Panc1 (cell line): ENCODE results near the gene NOS1AP. TPM values are rescaled to one million over a fixed set of nuclear protein-coding genes. Genes with fewer than 3 reads are reported as not detected.

ENCODE experiments used
- ATAC-seq: fragments of 200-7000 bp; cut with Tn5 transposase; 2 replicates; pipeline ENCODE4 v1.9.1; 2020; ENCODE audit warnings: mild to moderate bottlenecking, moderate library complexity
- BruUV-seq: library from RNA; stranded (reverse); fragments of 400-500 nt; replicated peaks from 2 replicates; lab custom pipeline; 2021; lab: Mats Ljungman, UMichigan
- CTCF ChIA-PET: fragments of 300-600 bp; sonication (Branson Sonifier 250); formaldehyde crosslinking; loops from one replicate; lab custom pipeline; 2022; ENCODE audit warnings: antibody characterized with exemption; lab: Charles Lee
- POLR2A ChIA-PET: fragments of 300-600 bp; sonication (Branson Sonifier 250); formaldehyde crosslinking; loops from one replicate; lab custom pipeline; 2022; ENCODE audit warnings: antibody characterized with exemption; lab: Charles Lee
- DNase-seq: peaks from one replicate; pipeline ENCODE4 v3.0.0-alpha.2; 2010; ENCODE audit warnings: low read depth, low spot score
- H3K27ac ChIP-seq: 2 replicates; pipeline ENCODE4 v1.5.1; 2011; ENCODE audit warnings: mild to moderate bottlenecking, low read length, inconsistent platforms
- H3K27me3 ChIP-seq: fragments of 200-500 bp; sonication (Bioruptor generic); 2 replicates; pipeline ENCODE4 v1.6.0; 2014; ENCODE audit warnings: low read length, inconsistent platforms; ENCODE audit not compliant: control insufficient read depth, insufficient read depth
- H3K36me3 ChIP-seq: fragments of 200-500 bp; sonication (Bioruptor generic); 2 replicates; pipeline ENCODE4 v1.5.1; 2014; ENCODE audit warnings: inconsistent platforms, mild to moderate bottlenecking, low read length, moderate library complexity; ENCODE audit not compliant: control insufficient read depth, insufficient read depth
- H3K4me1 ChIP-seq: 2 replicates; pipeline ENCODE4 v1.5.1; 2011; ENCODE audit warnings: inconsistent platforms, mild to moderate bottlenecking, low read length, moderate library complexity; ENCODE audit not compliant: control insufficient read depth, insufficient read depth
- H3K4me3 ChIP-seq, 2 experiments: 2 replicates each; pipeline ENCODE4 v1.5.1; 2011 to 2012; ENCODE audit warnings: low read depth in 2 of 2, low read length in 2 of 2, mild to moderate bottlenecking in 2 of 2, inconsistent platforms in 1 of 2, moderate library complexity in 1 of 2
- H3K9me3 ChIP-seq: fragments of 200-500 bp; sonication (Bioruptor generic); 2 replicates; pipeline ENCODE4 v1.5.1; 2014; ENCODE audit warnings: low read depth, mild to moderate bottlenecking, inconsistent platforms, low read length, moderate library complexity; ENCODE audit not compliant: control insufficient read depth, insufficient read depth
- POLR2AphosphoS5 ChIP-seq: IDR thresholded peaks from 2 replicates; pipeline ENCODE4 v1.6.1; 2012; ENCODE audit warnings: mild to moderate bottlenecking, low read depth, low read length, moderate library complexity
- SIN3A ChIP-seq: IDR thresholded peaks from 2 replicates; pipeline ENCODE4 v1.6.1; 2012; ENCODE audit warnings: low read depth, mild to moderate bottlenecking, low read length, moderate library complexity, borderline replicate concordance; ENCODE audit not compliant: insufficient read depth
- TCF7L2 ChIP-seq: IDR thresholded peaks from 2 replicates; pipeline ENCODE4 v1.6.1; 2011; ENCODE audit warnings: mild to moderate bottlenecking, low read depth, low read length, inconsistent platforms
- in situ Hi-C: cut with HindIII; loops from 2 replicates; pipeline ENCODE4 v1.10.0; 2016; ENCODE audit warnings: low sequenced_read_pairs, low pct_unique_long_range_greater_than_20kb
- intact Hi-C: fragments of 100-400 bp; cut with micrococcal nuclease; formaldehyde crosslinking; loops from one replicate; pipeline ENCODE4 v1.10.0; 2022; ENCODE audit not compliant: unreplicated experiment
- total RNA-seq: library from RNA; stranded (reverse); gene quantifications from one replicate; pipeline ENCODE4 v1.2.1, GENCODE V29; 2021; ENCODE audit not compliant: unreplicated experiment
- TF ChIP-seq, protein P1 (sequence below), 2 experiments: IDR thresholded peaks; 2 replicates each; pipeline ENCODE4 v1.6.1; 2011 to 2012; ENCODE audit warnings: low read depth in 2 of 2, control low read depth in 1 of 2, low read length in 1 of 2, mild to moderate bottlenecking in 1 of 2, moderate library complexity in 1 of 2; ENCODE audit not compliant: insufficient read depth in 1 of 2
- TF ChIP-seq, protein P2 (sequence below): fragments of 450-650 bp; IDR thresholded peaks from 2 replicates; pipeline ENCODE4 v1.5.1; 2017; ENCODE audit warnings: mild to moderate bottlenecking

Gene NOS1AP
- total RNA-seq, 1 experiment from 2014 or later, result 27.9 TPM

DNA sequence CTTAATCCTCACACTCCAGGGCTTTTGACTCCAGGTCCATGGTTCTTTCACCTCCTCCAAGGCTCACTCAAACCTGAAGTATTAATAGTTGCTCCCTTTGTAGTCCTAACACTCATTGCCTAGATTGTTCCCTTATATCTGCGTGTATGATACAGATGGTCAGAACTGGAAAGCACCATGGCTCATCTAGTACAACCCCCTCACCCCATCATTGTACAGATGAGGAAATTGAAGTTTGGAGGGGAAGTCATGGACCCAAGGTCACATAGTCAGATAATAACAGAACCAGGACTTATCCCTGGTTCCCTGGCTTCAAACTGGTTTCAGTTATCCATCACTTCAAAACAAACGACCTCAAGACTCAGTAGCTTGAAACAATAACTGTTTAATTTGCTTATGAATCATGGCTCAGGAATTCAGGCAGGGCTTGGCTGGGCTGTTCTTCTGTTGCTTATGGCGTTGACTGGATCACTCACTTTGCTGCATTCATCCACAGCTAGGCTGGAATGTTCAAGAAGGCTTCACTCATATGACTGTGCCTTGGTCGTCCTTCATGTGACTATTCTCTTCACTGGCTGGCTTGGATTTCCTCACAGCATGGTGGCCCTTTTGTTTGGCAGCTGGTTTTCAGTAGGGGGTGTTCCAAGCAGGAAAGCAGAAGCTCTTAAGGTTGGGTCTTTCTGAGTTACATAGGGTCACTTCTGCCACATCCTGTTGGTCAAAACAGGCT, 5.0 kb downstream of the NOS1AP start:
- TF ChIP-seq, protein P1, sequence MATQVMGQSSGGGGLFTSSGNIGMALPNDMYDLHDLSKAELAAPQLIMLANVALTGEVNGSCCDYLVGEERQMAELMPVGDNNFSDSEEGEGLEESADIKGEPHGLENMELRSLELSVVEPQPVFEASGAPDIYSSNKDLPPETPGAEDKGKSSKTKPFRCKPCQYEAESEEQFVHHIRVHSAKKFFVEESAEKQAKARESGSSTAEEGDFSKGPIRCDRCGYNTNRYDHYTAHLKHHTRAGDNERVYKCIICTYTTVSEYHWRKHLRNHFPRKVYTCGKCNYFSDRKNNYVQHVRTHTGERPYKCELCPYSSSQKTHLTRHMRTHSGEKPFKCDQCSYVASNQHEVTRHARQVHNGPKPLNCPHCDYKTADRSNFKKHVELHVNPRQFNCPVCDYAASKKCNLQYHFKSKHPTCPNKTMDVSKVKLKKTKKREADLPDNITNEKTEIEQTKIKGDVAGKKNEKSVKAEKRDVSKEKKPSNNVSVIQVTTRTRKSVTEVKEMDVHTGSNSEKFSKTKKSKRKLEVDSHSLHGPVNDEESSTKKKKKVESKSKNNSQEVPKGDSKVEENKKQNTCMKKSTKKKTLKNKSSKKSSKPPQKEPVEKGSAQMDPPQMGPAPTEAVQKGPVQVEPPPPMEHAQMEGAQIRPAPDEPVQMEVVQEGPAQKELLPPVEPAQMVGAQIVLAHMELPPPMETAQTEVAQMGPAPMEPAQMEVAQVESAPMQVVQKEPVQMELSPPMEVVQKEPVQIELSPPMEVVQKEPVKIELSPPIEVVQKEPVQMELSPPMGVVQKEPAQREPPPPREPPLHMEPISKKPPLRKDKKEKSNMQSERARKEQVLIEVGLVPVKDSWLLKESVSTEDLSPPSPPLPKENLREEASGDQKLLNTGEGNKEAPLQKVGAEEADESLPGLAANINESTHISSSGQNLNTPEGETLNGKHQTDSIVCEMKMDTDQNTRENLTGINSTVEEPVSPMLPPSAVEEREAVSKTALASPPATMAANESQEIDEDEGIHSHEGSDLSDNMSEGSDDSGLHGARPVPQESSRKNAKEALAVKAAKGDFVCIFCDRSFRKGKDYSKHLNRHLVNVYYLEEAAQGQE (IDR thresholded peaks at IDR 0.05; ENCODE audit: insufficient read depth in 1 of 2, low read depth in 2 of 2, low read length in 1 of 2), result no peak
- TF ChIP-seq, protein P2, sequence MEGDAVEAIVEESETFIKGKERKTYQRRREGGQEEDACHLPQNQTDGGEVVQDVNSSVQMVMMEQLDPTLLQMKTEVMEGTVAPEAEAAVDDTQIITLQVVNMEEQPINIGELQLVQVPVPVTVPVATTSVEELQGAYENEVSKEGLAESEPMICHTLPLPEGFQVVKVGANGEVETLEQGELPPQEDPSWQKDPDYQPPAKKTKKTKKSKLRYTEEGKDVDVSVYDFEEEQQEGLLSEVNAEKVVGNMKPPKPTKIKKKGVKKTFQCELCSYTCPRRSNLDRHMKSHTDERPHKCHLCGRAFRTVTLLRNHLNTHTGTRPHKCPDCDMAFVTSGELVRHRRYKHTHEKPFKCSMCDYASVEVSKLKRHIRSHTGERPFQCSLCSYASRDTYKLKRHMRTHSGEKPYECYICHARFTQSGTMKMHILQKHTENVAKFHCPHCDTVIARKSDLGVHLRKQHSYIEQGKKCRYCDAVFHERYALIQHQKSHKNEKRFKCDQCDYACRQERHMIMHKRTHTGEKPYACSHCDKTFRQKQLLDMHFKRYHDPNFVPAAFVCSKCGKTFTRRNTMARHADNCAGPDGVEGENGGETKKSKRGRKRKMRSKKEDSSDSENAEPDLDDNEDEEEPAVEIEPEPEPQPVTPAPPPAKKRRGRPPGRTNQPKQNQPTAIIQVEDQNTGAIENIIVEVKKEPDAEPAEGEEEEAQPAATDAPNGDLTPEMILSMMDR, result no peak
- TF ChIP-seq POLR2AphosphoS5 (no peak), TCF7L2 (no peak), SIN3A (no peak)
- CTCF ChIA-PET, result no interaction called here
- intact Hi-C loops, result loop anchor here (5.0 kb wide), 1 partner anchor 58 kb away; no protein-coding TSS in a partner anchor

DNA sequence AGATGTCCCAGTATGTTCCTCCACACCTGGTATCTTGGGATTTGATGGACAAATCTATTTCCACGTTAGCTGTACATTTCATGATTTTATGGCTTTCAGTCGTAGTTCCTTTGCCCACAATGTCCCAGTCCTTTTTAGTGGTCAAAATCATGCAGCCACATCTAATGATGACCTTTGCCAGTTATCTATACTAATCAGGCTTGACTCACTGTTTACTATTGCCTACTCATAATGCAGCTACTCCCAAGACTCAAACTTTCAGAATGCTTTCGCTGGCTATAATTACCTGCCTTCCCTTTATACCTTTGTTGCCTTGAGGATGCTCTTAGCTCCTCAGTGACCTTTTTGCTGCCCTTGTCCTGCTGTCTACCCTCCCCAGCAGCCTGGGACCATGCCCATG, 6.4 kb downstream of the NOS1AP start:
- H3K36me3 ChIP-seq, result no peaks in the 10 kb centered on the region
- BruUV-seq, result no TSS peak
- H3K27ac ChIP-seq, result peak overlapping the region; percentile 57
- in situ Hi-C loops (no loop called here), intact Hi-C loops (no loop called here)
- ChIA-PET CTCF (no interaction called here), POLR2A (no interaction called here)
- no peak overlapping the region for H3K4me3 ChIP-seq
- ATAC-seq (peak; percentile 47; the same call in 1 of the 2 replicates), DNase-seq (no peak)
- TF ChIP-seq POLR2AphosphoS5, result no peak
- TF ChIP-seq TCF7L2, result 0 out of 2 replicates have a peak, but pooled peaks have one; percentile 26
- H3K4me1 ChIP-seq, result peaks cover 76% of the 10 kb centered on the region
- peaks cover 8% of the 10 kb centered on the region; the same call in 1 of the 2 replicates for H3K9me3 ChIP-seq
- H3K27me3 ChIP-seq, result no peaks in the 10 kb centered on the region

More for the DNA sequence above, 5.0 kb downstream of the NOS1AP start:
- ATAC-seq, result no peak
- H3K27ac ChIP-seq, result peak overlapping the region; percentile 64
- H3K9me3 ChIP-seq, result peaks cover 8% of the 10 kb centered on the region; the same call in 1 of the 2 replicates
- DNase-seq, result no peak
- POLR2A ChIA-PET, result no interaction called here
- in situ Hi-C loops, result no loop called here
- H3K4me3 ChIP-seq, result no peak overlapping the region
- H3K27me3 ChIP-seq, result no peaks in the 10 kb centered on the region
- peaks cover 62% of the 10 kb centered on the region for H3K4me1 ChIP-seq
- no peaks in the 10 kb centered on the region; the same call in 1 of the 2 replicates for H3K36me3 ChIP-seq
- BruUV-seq, result no TSS peak
